ENCODE measurements around the gene TOX3. TPM values are rescaled to one million over a fixed set of nuclear protein-coding genes. Genes with fewer than 3 reads are reported as not detected.
A peak's percentile ranks its signal among the peaks of the same experiment; 100 is the strongest.

TOX3 gene
- total RNA-seq, 2 donors from 2014 or later = 4.8 to 8.5 TPM

- 87 to 93% methylated on average over 3 of the region's 4 CpGs for WGBS, 2 experiments (ENCODE audit: insufficient coverage in 1 of 2, insufficient read length in 1 of 2)
- Mint-ChIP-seq H3K27ac (no peak overlapping the region), H3K4me1 (peaks cover 4% of the 10 kb centered on the region), H3K4me3 (no peak overlapping the region), H3K9me3 (peaks cover 5% of the 10 kb centered on the region), H3K36me3 (ENCODE audit: low read depth) (peaks cover 24% of the 10 kb centered on the region), H3K27me3 (ENCODE audit: insufficient read depth) (no peaks in the 10 kb centered on the region)
- peaks cover 5% of the 10 kb centered on the region for H3K9me3 ChIP-seq (ENCODE audit: control insufficient read depth, low read length)
- H3K4me1 ChIP-seq (ENCODE audit: control insufficient read depth, insufficient read depth, low read length) = no peaks in the 10 kb centered on the region
- no peak overlapping the region for H3K9ac ChIP-seq (ENCODE audit: extremely low read depth, low read length, poor library complexity, severe bottlenecking)
- H3K27me3 ChIP-seq (ENCODE audit: control insufficient read depth, insufficient read depth, low read length, poor library complexity, severe bottlenecking) = no peaks in the 10 kb centered on the region
- H3K27ac ChIP-seq (ENCODE audit: low read depth, low read length) = peak overlapping the region; percentile 99
- no peaks in the 10 kb centered on the region for H3K36me3 ChIP-seq (ENCODE audit: control insufficient read depth, insufficient read depth, low read length)
- TF ChIP-seq CTCF (conservative IDR thresholded peaks at IDR 0.05) = no peak
- no peak for DNase-seq
- no peak overlapping the region for H3K4me3 ChIP-seq (ENCODE audit: low read length)
Observed at GRCh38 chr16:52437277-52437670, 109.7 kb downstream of the TOX3 start.

DNA sequence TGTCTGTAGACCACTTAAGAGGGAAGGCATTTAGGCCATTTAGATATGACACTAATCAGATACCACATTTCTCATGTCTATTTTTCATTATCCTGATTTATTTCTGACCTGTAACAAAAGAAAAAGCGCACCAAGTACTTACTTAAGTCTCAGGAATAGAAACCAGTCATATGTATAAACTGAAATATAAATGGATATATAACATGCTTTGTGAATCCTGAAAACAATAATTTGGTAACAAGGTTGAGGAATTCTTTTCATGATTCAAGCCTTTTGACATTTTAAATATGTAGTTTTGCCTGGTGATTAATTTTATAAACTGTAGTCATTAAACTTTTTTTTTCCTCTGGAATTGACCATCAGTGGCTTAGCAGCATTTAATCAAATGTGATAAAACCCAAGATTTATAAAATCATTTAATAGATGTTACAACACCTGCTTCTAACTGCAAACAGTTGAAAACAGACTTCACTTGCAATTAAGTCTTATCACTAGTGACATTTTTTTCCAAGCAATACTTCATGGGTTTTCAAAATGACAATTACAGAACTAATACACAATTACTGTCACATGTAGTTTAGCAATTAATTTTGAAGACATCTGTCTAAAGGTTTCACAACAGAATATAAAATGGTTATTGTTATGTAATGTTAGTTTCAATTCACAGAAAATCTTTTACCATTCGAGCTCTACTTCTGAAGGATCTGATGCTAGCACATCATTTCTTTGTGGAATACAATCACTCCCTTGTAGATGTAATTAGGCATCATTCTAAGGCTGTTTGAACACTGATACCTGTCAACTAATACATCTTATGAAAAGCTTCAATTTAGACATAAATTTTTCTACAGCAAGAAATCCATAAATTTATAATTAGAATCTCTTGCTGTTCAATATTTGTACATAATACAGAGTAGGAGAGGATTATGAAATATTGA lies 110.3 kb downstream of the TOX3 start:
- Histone ChIP-seq H3K36me3 (ENCODE audit: control insufficient read depth, insufficient read depth, low read length) (no peaks in the 10 kb centered on the region), H3K4me1 (ENCODE audit: control insufficient read depth, insufficient read depth, low read length) (no peaks in the 10 kb centered on the region), H3K27me3 (ENCODE audit: control insufficient read depth, insufficient read depth, low read length, poor library complexity, severe bottlenecking) (no peaks in the 10 kb centered on the region), H3K9me3 (ENCODE audit: control insufficient read depth, low read length) (peaks cover 5% of the 10 kb centered on the region), H3K9ac (ENCODE audit: extremely low read depth, low read length, poor library complexity, severe bottlenecking) (no peak overlapping the region), H3K4me3 (ENCODE audit: low read length) (no peak overlapping the region), H3K27ac (ENCODE audit: low read depth, low read length) (peak overlapping the region; percentile 99)
- Mint-ChIP-seq H3K27me3 (ENCODE audit: insufficient read depth) (no peaks in the 10 kb centered on the region), H3K9me3 (peaks cover 5% of the 10 kb centered on the region), H3K4me3 (no peak overlapping the region), H3K27ac (no peak overlapping the region), H3K4me1 (peaks cover 4% of the 10 kb centered on the region), H3K36me3 (ENCODE audit: low read depth) (peaks cover 24% of the 10 kb centered on the region)
- no peak for TF ChIP-seq CTCF (conservative IDR thresholded peaks at IDR 0.05)
- WGBS, 2 experiments (ENCODE audit: insufficient coverage in 1 of 2, insufficient read length in 1 of 2) = 100% methylated on average over 1 to 2 of the region's 2 CpGs
- no peak for DNase-seq

DNA sequence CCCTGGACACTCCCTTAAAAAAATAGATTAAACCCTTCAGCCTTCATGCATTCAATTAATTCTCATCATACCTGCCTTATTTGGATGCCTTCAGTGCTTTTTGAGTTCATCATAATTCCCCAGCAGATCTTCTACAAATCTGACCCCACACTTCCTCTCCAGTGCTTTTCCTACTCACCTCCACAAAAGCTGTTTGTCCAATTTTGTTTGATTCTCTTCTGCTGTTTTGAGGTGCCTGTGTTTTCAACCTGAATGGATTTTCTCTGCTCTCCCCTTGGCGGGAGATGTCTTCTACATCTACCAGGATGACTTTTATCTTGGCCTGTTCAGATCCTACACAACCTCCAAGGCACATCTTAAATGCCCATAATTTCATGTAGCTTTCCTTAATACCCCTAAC lies 112.7 kb downstream of the TOX3 start:
- WGBS, 2 experiments (ENCODE audit: insufficient coverage in 1 of 2, insufficient read length in 1 of 2) = 93 to 97% methylated on average over 1 of the region's 1 CpG
- Mint-ChIP-seq H3K27me3 (ENCODE audit: insufficient read depth) (no peaks in the 10 kb centered on the region), H3K36me3 (ENCODE audit: low read depth) (peaks cover 6% of the 10 kb centered on the region), H3K9me3 (no peaks in the 10 kb centered on the region), H3K4me3 (no peak overlapping the region), H3K4me1 (peaks cover 4% of the 10 kb centered on the region), H3K27ac (no peak overlapping the region)
- Histone ChIP-seq H3K4me3 (ENCODE audit: low read length) (no peak overlapping the region), H3K27ac (ENCODE audit: low read depth, low read length) (no peak overlapping the region), H3K9me3 (ENCODE audit: control insufficient read depth, low read length) (no peaks in the 10 kb centered on the region), H3K9ac (ENCODE audit: extremely low read depth, low read length, poor library complexity, severe bottlenecking) (no peak overlapping the region), H3K4me1 (ENCODE audit: control insufficient read depth, insufficient read depth, low read length) (no peaks in the 10 kb centered on the region), H3K27me3 (ENCODE audit: control insufficient read depth, insufficient read depth, low read length, poor library complexity, severe bottlenecking) (no peaks in the 10 kb centered on the region), H3K36me3 (ENCODE audit: control insufficient read depth, insufficient read depth, low read length) (no peaks in the 10 kb centered on the region)
- no peak for TF ChIP-seq CTCF (conservative IDR thresholded peaks at IDR 0.05)
- no peak for DNase-seq

Measured in endodermal cell (in vitro differentiated cells).